Stimulated activated CD4-positive, alpha-beta T cell treated with anti-CD3 and anti-CD28 coated beads, Interleukin-1b, Interleukin-23, amount 100 ng/mL, for 48 hours (primary cell): Measurements from ENCODE around the gene RASL11A.
"Not testable (repeated sequence)": the region's sequence is repeated elsewhere in the genome, so short reads cannot be mapped to it uniquely, and the experiment has no call there.

Source experiments
- DNase-seq: peaks from one replicate; pipeline ENCODE4 v3.0.0-alpha.2; 2020

Gene RASL11A

GRCh38 chr13:27269114-27269665 is 1.4 kb upstream of the RASL11A start:
- no peak for DNase-seq

DNA sequence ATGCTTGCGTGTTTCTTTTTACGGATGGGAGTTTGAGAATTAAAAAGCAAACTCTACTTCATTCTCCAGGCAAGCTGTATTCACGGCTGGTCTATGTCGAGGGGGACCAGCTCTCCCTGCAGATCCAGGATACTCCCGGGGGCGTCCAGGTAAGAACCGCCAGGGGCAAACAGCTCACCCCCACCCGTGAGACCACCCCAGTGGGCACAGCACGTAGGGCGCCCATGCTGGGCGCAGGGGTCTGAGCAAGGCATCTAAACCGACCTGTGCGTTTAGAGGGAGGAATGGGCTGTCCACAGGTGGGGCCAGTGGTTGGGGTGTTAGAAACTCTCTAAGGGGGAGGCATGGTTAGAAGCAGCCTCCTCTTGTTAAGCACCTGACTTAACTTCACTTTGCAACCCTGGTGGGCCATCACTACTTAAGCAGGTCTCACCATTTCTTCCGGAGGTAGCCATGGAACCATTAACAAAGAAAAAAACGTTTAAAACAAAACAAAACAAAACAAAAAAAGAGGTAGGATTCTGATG is 1.0 kb downstream of the RASL11A start:
- DNase-seq: no peak

- no peak for DNase-seq
Measured at GRCh38 chr13:27273658-27274425, 3.2 kb downstream of the RASL11A start.

- no peak for DNase-seq
Measured at GRCh38 chr13:27274631-27275030, 4.0 kb downstream of the RASL11A start.

GRCh38 chr13:27276188-27276587 is 5.6 kb downstream of the RASL11A start:
- DNase-seq: no peak

GRCh38 chr13:27279506-27279905 is 8.9 kb downstream of the RASL11A start:
- no peak for DNase-seq

DNA sequence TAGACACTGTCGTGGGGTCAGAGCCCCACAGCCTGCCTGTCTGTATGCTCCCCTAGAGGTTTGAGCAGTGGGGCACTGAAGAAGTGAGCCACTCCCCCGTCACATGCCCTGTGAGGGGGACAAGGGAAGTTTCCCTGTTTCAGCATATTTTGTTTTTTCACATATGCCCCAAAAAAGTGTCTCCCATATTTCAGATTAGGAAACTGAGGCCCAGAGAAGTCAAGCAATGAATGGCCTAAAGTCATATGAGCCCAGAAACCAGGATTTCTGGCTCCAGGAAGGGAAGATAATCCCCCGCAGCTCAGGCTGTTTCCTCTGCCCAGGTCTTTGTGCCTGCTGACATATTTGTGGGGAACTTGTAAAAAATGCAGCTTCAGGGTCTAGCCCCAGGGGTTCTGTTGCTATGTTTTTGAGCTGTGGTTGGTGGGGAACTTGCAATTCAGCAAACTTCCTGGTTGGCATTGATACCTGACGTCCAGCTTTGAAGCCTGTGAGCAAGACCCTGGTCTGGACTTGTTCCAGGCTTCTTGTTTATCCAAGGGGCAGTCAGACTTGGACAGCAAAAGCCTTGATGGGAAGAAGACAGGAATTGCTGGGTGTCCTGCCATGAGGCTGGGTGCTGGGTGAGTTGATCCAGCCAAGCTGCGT is 9.5 kb downstream of the RASL11A start:
- DNase-seq: no peak

- DNase-seq: no peak
Measured at GRCh38 chr13:27280841-27281240, 10.2 kb downstream of the RASL11A start.

GRCh38 chr13:27281420-27281819 is 10.8 kb downstream of the RASL11A start:
- DNase-seq: no peak

GRCh38 chr13:27283906-27284493 is 13.4 kb downstream of the RASL11A start:
- no peak for DNase-seq

DNA sequence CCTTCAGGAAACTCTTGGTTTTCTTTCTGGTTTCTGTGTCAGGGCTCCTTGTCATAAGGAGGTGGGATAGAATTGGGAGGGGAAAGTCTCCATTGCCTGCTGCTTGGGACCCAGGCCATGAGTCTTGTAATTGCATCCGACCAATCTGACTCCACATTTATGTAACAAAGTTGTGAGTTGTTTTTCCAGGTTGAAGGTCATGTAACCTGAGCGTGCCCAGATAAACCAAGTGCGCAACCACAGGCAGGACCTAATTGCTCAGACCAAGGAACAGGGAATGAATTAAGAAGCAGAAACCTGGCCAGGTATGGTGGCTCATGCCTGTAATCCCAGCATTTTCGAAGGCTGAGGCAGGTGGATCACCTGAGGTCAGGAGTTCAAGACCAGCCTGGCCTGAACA is 17.8 kb downstream of the RASL11A start:
- no peak for DNase-seq

DNA sequence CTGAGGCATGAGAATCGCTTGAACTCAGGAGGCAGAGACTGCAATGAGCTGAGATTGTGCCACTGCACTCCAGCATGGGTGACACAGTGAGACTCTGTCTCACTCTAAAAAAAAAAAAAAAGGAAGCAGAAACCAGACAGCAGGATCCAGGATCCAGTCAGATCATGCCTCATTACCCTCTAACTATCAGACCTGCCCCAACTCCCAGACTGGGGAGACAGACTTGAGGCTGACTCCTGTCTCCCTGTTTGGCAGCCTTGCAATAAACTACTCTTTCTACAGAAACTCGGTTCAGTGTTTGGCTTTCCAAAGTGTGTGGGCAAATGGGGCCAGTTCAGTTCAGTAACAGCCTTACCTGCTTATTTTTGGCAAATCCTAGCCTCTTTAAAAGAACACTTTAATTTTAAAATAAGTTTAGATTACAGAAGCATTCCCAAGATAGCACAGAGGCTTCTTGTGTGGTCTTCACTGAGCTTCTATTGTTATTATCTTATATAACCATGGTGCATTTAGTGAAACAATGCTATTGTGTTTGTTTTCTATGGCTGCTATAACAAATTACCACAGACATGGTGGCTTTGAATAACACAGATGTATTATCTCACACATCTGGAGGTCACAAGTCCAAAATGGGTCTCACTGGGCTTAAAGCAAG is 18.5 kb downstream of the RASL11A start:
- DNase-seq: no peak

- no peak for DNase-seq
Measured at GRCh38 chr13:27290715-27291114, 20.1 kb downstream of the RASL11A start.

GRCh38 chr13:27291967-27292366 is 21.3 kb downstream of the RASL11A start:
- not testable (repeated sequence) for DNase-seq

DNA sequence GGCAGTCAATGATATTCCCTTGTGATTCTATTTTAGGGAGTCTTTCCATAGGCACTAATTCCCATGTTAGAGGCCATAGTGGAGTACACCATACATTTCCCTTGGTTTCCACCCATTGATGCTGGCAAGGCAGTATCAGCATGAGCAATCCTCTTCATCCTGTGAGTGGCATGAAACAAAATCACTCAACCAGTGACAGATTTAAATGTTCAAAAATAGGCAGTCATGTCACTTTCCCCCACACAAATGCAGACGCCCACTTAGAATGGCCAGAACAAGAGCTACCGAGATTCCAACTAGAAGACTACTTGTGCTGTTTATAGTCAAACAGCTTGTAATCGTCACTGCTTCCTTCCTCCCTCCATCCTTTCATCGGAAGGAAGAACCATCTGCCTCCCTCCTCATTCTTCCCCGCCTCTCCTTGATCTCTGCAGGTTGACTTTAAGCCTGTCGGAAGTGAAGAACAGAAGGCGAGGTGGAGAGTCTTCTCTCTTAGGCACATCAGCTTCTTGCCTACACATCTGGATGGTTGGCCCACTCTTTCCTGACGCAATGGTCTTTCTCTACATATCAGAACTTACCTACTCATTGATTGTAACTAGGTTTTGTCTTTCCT is 22.6 kb downstream of the RASL11A start:
- no peak for DNase-seq

- DNase-seq: peak; percentile 8
Measured at GRCh38 chr13:27293873-27294515, 23.4 kb downstream of the RASL11A start.

GRCh38 chr13:27295096-27295495 is 24.5 kb downstream of the RASL11A start:
- no peak for DNase-seq

DNA sequence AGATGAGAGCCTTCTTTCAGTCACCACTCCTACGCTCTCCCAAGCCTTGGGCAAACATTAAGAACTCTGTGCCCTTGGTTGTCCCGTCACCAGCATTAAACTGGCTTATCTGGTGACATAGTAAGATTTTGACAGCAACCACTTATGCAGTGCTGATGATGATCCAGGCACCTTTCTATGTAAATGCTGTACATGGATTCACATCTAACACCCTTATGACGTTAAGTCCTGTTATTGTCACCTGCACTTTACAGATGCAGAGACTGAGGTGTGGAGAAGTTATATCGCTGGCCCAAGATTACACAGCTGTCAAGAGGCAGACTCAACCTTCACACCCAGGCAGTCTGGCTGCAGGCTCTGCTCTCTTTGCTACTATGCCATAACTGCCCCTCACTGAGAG is 25.0 kb downstream of the RASL11A start:
- no peak for DNase-seq

GRCh38 chr13:27296496-27296895 is 25.9 kb downstream of the RASL11A start:
- DNase-seq: no peak

DNA sequence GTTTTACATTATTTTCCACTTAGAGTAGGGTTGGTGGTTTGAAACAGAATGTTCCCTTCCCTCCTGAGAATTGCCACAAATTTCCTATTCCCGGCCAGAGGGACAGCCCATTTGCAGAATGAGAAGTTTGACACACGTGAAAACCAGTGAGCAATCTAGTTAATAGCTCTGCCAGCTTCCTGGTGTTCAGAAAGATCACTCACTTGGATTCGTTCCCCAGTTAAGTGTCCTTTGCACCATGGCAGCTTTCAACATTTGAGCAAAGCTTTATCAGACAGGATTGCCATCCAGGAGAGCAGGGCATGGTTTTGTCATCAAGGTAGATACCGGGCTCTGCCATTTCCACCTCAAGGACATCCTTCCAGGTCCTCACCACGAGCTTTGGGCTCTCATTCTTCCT is 28.2 kb downstream of the RASL11A start:
- DNase-seq: no peak

DNA sequence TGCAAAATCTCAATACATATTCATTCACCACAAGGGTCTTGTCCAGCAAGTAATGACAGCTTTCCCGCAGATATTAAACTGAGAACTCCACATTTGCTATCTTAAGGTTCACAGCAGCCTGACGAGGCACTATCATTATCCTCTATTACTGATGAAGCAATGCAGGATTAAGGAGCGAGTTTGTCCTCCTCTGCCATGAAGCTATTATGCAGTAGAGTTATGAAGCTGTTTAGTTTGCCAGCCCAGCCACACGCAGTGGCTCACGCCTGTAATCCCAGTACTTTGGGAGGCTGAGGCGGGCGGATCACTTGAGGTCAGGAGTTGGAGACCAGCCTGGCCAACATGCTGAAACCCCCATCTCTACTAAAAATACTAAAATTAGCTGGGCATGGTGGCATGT is 29.8 kb downstream of the RASL11A start:
- not testable (repeated sequence) for DNase-seq

GRCh38 chr13:27300941-27301586 is 30.4 kb downstream of the RASL11A start:
- DNase-seq: no peak
